Sigmoid colon (tissue), 4 donors: ENCODE data around the gene MAST4.

ENCODE experiments used
- EP300 ChIP-seq, 4 donors: sonication (generic); formaldehyde crosslinking; IDR thresholded peaks; one replicate each; pipeline ENCODE4 v1.6.1; 2017; ENCODE audit warnings: antibody characterized with exemption in 4 of 4
- POLR2A ChIP-seq, 2 donors: fragments of 450-650 bp; IDR thresholded peaks; one replicate each; pipeline ENCODE4 v1.6.1; 2016; ENCODE audit warnings: antibody characterized with exemption in 2 of 2, mild to moderate bottlenecking in 2 of 2, moderate library complexity in 2 of 2
- TF ChIP-seq, protein P1 (sequence below), 4 experiments: fragments of 450-650 bp in 3 of 4; fragments of 200-600 bp in 1 of 4; IDR thresholded peaks; one replicate each; pipeline ENCODE4 v1.5.1; 2016 to 2019; ENCODE audit warnings: antibody characterized with exemption in 4 of 4, mild to moderate bottlenecking in 3 of 4, moderate library complexity in 2 of 4

DNA sequence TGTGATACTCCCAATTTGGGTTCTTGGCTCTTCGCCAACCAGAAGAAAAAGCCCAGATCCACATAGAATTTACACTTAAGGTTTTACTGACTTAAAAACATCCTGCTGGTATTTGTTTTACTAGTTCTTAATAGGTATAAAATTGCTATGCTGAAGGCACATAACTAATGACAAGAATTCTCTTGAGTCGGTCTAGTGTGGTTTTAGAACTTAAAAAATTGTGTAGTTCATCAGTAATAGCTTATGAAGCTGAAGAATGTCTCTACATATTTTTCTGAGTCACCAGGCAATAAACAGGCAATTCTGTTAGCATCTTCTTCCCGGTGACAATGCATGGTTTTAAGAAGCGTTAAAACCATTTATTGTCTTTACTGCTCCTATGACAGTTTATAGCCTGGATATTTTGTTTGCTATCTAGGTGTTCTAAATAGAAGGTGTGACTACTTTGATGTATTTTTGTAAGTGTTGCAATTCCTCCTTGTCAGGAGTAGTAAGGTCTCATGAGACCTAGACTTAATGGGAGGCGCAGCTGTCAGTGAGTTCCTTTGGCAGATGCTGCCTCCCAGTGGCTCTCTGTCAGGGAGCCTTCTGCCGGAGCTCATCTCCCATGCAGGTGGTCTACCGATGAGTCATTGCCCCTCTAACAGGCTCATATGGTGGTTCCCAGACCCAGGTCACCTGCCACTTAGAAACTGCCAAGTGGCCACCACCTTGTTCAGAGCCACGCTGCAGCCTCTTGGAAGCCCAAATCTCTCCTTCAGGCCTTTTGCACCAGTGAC is 173.8 kb downstream of the MAST4 start:
- TF ChIP-seq, protein P1, sequence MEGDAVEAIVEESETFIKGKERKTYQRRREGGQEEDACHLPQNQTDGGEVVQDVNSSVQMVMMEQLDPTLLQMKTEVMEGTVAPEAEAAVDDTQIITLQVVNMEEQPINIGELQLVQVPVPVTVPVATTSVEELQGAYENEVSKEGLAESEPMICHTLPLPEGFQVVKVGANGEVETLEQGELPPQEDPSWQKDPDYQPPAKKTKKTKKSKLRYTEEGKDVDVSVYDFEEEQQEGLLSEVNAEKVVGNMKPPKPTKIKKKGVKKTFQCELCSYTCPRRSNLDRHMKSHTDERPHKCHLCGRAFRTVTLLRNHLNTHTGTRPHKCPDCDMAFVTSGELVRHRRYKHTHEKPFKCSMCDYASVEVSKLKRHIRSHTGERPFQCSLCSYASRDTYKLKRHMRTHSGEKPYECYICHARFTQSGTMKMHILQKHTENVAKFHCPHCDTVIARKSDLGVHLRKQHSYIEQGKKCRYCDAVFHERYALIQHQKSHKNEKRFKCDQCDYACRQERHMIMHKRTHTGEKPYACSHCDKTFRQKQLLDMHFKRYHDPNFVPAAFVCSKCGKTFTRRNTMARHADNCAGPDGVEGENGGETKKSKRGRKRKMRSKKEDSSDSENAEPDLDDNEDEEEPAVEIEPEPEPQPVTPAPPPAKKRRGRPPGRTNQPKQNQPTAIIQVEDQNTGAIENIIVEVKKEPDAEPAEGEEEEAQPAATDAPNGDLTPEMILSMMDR (IDR thresholded peaks at IDR 0.05), result no peak
- no peak for TF ChIP-seq POLR2A (IDR thresholded peaks at IDR 0.05)
- TF ChIP-seq EP300 (IDR thresholded peaks at IDR 0.05), result no peak
